ENCODE data around the gene PUSL1. TPM values are rescaled to one million over a fixed set of nuclear protein-coding genes. Genes with fewer than 3 reads are reported as not detected.
A peak's percentile ranks its signal among the peaks of the same experiment; 100 is the strongest.

Gene PUSL1, protein sequence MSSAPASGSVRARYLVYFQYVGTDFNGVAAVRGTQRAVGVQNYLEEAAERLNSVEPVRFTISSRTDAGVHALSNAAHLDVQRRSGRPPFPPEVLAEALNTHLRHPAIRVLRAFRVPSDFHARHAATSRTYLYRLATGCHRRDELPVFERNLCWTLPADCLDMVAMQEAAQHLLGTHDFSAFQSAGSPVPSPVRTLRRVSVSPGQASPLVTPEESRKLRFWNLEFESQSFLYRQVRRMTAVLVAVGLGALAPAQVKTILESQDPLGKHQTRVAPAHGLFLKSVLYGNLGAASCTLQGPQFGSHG
- total RNA-seq, result 10 to 100 TPM; 10.6 to 14.9 TPM
- 14.5 to 15.1 reads per million in 2 donors for total RNA-seq

DNA sequence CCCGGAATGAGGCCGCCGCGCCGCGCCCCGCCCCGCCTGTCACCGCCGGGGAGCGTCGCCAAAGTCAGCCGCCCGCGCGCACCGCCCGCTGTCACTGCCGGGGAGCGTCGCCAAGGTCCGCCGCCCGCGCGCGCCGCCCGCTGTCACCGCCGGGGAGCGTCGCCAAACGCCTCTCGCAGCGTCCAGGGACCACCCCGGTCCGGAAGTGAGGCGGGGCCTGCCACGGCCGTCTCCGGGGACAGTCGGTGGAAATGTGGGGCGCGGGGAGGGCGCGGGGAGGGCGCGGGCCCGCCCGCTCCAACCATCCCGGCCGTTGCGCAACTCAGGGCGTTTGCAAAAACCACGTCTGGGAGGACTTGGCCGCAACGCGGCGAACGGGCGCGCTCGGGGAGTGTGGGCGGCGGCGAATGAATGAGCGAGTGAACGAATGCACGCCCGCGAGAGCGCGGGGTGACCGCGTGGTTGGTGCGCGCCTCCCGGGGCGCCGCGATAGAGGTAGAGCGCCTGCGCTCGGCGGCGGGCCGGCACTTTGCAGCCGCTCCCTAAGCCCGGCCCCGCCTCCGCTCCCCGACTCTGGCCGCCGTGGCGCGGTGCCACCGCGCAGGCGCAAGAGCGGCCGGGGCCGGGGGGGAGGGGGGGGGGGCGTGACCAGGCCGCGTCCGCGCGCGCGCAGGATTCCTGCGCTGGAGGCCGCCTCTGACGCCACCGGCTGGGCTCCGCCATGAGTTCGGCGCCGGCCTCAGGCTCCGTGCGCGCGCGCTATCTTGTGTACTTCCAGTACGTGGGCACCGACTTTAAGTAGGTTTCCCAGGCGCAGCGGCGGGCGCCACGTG lies at the start of gene PUSL1, which contains the start of gene ACAP3:
PUSL1 (plus strand) TSS at position 675 of the 833 bp plus-strand sequence; CDS start at position 722, 47 bp downstream.
ACAP3 (minus strand) TSS at position 8 of the 833 bp plus-strand sequence. CDS start 115 bp downstream, outside the sequence.
- no peaks in the 10 kb centered on the region for H3K9me3 ChIP-seq (ENCODE audit: control insufficient read depth, low read length, poor library complexity, severe bottlenecking)
- peak; percentile 84 to 90 (median 89) for DNase-seq
- peak within 1 kb of the TSS; percentile 90 for H3K4me3 Mint-ChIP-seq
- peaks cover 17% of the 10 kb centered on the region for H3K4me1 Mint-ChIP-seq
- no peaks in the 10 kb centered on the region for H3K36me3 Mint-ChIP-seq (ENCODE audit: low read depth)
- ATAC-seq, result peak; percentile 82
- H3K27me3 Mint-ChIP-seq, result no peaks in the 10 kb centered on the region
- H3K27ac Mint-ChIP-seq, result peak within 1 kb of the TSS; percentile 16

DNA sequence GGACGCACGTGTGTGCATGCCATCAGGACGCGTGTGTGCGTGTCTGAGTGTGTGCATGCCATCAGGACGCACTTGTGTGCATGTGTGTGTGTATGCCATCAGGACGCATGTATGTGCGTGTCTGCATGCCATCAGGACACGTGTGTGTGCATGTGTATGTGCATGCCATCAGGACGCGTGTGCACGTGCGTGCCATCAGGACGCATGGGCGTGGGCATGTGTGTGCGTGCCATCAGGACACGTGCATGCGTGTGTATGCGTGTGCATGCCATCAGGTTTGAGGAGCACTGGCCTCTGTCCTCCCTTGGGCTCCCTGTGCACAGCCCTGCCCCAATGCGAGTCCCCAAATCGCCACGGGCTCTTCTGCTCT lies 49.3 kb upstream of the PUSL1 start:
- DNase-seq (no peak), ATAC-seq (no peak)
- peaks cover 22% of the 10 kb centered on the region for H3K4me1 Mint-ChIP-seq
- H3K9me3 ChIP-seq (ENCODE audit: control insufficient read depth, low read length, poor library complexity, severe bottlenecking), result no peaks in the 10 kb centered on the region
- no peak overlapping the region for H3K27ac Mint-ChIP-seq
- H3K36me3 Mint-ChIP-seq (ENCODE audit: low read depth), result no peaks in the 10 kb centered on the region
- no peaks in the 10 kb centered on the region for H3K27me3 Mint-ChIP-seq
- H3K4me3 Mint-ChIP-seq, result no peak overlapping the region

- no peaks in the 10 kb centered on the region for H3K36me3 Mint-ChIP-seq (ENCODE audit: low read depth)
- no peak overlapping the region for H3K4me3 Mint-ChIP-seq
- H3K4me1 Mint-ChIP-seq, result peaks cover 22% of the 10 kb centered on the region
- DNase-seq (no peak), ATAC-seq (no peak)
- no peaks in the 10 kb centered on the region for H3K9me3 ChIP-seq (ENCODE audit: control insufficient read depth, low read length, poor library complexity, severe bottlenecking)
- peak overlapping the region; percentile 86 for H3K27ac Mint-ChIP-seq
- no peaks in the 10 kb centered on the region for H3K27me3 Mint-ChIP-seq
These were observed 48.9 kb upstream of the PUSL1 start for GRCh38 chr1:1259540-1259939.

DNA sequence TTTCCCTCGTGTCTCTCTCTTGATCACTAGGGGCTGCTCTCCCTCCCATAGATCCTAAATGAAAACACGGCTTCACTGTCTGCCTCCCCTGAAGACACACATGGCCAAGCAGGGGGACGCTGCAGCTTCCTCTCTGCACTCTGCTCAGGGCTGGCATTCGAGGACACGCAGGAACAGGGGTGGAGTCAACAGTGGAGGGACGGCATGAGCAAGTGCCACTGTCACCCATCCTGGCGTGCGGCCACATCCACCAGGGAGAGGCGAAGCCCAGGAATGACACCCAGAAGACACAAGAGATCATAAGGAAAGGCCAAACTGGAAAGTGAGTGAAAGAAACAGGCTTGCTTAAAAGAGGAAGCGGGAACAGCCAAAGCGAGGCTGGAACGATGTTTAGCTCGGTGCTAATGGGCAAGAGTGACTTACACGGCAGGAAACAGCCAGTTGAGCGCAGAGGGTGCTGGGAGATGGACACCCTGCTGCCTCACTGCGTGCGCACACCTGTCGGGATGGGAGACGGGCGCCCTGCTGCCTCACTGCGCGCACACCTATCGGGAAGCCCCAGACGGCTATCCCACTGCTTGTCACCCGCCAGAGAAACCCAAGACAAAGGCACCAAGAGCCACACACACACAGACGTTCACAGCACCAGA lies 48.3 kb upstream of the PUSL1 start:
- Mint-ChIP-seq H3K4me3 (no peak overlapping the region), H3K36me3 (ENCODE audit: low read depth) (no peaks in the 10 kb centered on the region), H3K27me3 (no peaks in the 10 kb centered on the region), H3K27ac (peak overlapping the region; percentile 86), H3K4me1 (peaks cover 22% of the 10 kb centered on the region)
- DNase-seq, result no peak
- no peak for ATAC-seq
- no peaks in the 10 kb centered on the region for H3K9me3 ChIP-seq (ENCODE audit: control insufficient read depth, low read length, poor library complexity, severe bottlenecking)

GRCh38 chr1:1260843-1261560 lies 47.4 kb upstream of the PUSL1 start:
- ATAC-seq, result peak; percentile 68
- Mint-ChIP-seq H3K4me1 (peaks cover 22% of the 10 kb centered on the region), H3K4me3 (peak overlapping the region; percentile 80), H3K27ac (peak overlapping the region; percentile 86), H3K27me3 (no peaks in the 10 kb centered on the region), H3K36me3 (ENCODE audit: low read depth) (no peaks in the 10 kb centered on the region)
- DNase-seq, result no peak
- no peaks in the 10 kb centered on the region for H3K9me3 ChIP-seq (ENCODE audit: control insufficient read depth, low read length, poor library complexity, severe bottlenecking)

DNA sequence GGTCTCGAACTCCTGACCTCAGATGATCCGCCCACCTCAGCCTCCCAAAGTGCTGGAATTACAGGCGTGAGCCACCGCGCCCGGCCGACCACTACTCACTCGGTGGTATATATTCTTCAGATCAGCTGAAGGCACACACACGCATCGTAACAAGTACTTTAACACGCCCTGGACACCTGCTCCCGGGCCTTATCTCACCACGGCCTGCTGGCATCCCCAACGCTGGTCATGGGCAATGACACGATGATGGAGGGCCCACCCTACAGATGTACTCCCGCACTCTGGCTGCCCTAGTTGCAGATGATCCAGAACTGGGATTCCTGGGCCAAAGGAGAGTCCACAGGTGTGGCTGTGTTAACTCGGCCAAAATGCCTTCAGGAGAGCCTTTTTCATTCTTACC lies 46.3 kb upstream of the PUSL1 start:
- H3K27ac Mint-ChIP-seq, result no peak overlapping the region
- H3K4me1 Mint-ChIP-seq, result peaks cover 22% of the 10 kb centered on the region
- no peaks in the 10 kb centered on the region for H3K9me3 ChIP-seq (ENCODE audit: control insufficient read depth, low read length, poor library complexity, severe bottlenecking)
- no peak for ATAC-seq
- no peak overlapping the region for H3K4me3 Mint-ChIP-seq
- no peaks in the 10 kb centered on the region for H3K36me3 Mint-ChIP-seq (ENCODE audit: low read depth)
- H3K27me3 Mint-ChIP-seq, result no peaks in the 10 kb centered on the region
- DNase-seq, result no peak

DNA sequence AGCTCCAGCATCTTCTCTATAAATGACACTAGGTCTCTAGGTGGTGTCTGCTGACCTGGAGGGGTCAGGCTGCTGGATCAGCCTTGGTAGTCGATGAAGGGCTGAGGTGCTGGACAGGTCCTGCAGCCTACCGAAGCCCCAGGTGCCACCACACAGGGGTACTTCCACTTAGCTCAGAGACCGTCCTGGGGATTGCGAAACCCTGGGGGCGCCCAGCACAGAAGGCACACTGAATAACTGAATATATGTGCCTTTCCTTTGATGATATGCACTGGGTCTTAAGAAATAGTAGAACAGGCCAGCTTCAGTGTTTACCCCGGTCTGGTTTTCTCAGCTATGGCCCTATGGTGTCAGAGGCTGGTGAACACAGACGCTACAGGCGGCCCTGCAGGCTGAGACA lies 45.6 kb upstream of the PUSL1 start:
- H3K9me3 ChIP-seq (ENCODE audit: control insufficient read depth, low read length, poor library complexity, severe bottlenecking), result no peaks in the 10 kb centered on the region
- DNase-seq (no peak), ATAC-seq (no peak)
- H3K4me1 Mint-ChIP-seq, result peaks cover 22% of the 10 kb centered on the region
- H3K27ac Mint-ChIP-seq, result no peak overlapping the region
- H3K36me3 Mint-ChIP-seq (ENCODE audit: low read depth), result no peaks in the 10 kb centered on the region
- no peaks in the 10 kb centered on the region for H3K27me3 Mint-ChIP-seq
- no peak overlapping the region for H3K4me3 Mint-ChIP-seq

DNA sequence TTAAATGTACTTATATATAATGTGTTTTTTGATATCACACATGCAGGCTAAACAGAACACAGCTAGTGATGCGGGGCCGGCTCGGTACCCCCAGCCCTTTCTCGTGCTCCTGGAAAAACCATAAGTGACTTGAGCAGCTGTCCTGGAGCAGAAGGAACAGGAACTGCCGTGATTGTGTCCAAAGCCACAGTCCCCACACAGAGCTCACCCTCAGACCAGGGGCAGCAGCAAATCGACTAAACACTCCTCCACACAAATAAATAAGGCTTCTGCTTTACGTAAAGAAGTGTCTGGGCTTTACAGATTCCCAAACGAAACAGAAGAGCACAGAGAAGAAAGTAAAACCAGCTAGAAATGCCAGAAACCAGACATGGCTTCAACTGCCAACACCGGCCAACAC lies 44.4 kb upstream of the PUSL1 start:
- no peak for ATAC-seq
- no peaks in the 10 kb centered on the region for H3K9me3 ChIP-seq (ENCODE audit: control insufficient read depth, low read length, poor library complexity, severe bottlenecking)
- Mint-ChIP-seq H3K27me3 (no peaks in the 10 kb centered on the region), H3K4me3 (no peak overlapping the region), H3K4me1 (peaks cover 21% of the 10 kb centered on the region), H3K36me3 (ENCODE audit: low read depth) (no peaks in the 10 kb centered on the region), H3K27ac (peak overlapping the region; percentile 19)
- DNase-seq, result no peak

GRCh38 chr1:1264868-1265272 lies 43.5 kb upstream of the PUSL1 start:
- Mint-ChIP-seq H3K36me3 (ENCODE audit: low read depth) (no peaks in the 10 kb centered on the region), H3K27ac (peak overlapping the region; percentile 19), H3K4me3 (no peak overlapping the region), H3K4me1 (peaks cover 19% of the 10 kb centered on the region), H3K27me3 (no peaks in the 10 kb centered on the region)
- DNase-seq (no peak), ATAC-seq (peak; percentile 51)
- no peaks in the 10 kb centered on the region for H3K9me3 ChIP-seq (ENCODE audit: control insufficient read depth, low read length, poor library complexity, severe bottlenecking)

- H3K9me3 ChIP-seq (ENCODE audit: control insufficient read depth, low read length, poor library complexity, severe bottlenecking), result no peaks in the 10 kb centered on the region
- peaks cover 2% of the 10 kb centered on the region for H3K36me3 Mint-ChIP-seq (ENCODE audit: low read depth)
- H3K4me3 Mint-ChIP-seq, result no peak overlapping the region
- ATAC-seq (no peak), DNase-seq (no peak)
- H3K4me1 Mint-ChIP-seq, result peaks cover 29% of the 10 kb centered on the region
- no peaks in the 10 kb centered on the region for H3K27me3 Mint-ChIP-seq
- H3K27ac Mint-ChIP-seq, result no peak overlapping the region
These were observed 40.7 kb upstream of the PUSL1 start for GRCh38 chr1:1267488-1268283.

DNA sequence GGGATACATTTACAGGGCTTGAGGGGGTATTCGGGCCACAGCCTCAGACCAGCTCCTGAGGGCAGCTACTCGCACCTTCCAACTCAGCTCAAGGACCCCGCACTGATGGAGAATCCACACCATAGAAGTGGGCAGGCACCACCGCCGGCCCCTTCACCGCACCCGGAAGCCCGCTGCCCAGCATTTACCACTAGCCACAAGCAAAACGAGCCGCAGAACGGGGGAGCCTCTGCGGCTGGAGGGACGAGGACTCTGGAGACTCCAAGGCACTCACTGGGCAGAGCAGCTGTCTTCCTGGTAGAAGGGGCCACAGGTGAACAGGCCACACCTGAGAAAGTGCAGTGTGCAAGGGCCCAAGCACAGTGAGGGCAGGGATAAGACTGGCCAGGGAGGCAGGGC lies 40.1 kb upstream of the PUSL1 start:
- Mint-ChIP-seq H3K36me3 (ENCODE audit: low read depth) (peaks cover 2% of the 10 kb centered on the region), H3K4me3 (no peak overlapping the region), H3K27me3 (no peaks in the 10 kb centered on the region), H3K4me1 (peaks cover 33% of the 10 kb centered on the region), H3K27ac (no peak overlapping the region)
- H3K9me3 ChIP-seq (ENCODE audit: control insufficient read depth, low read length, poor library complexity, severe bottlenecking), result no peaks in the 10 kb centered on the region
- ATAC-seq (no peak), DNase-seq (no peak)

DNA sequence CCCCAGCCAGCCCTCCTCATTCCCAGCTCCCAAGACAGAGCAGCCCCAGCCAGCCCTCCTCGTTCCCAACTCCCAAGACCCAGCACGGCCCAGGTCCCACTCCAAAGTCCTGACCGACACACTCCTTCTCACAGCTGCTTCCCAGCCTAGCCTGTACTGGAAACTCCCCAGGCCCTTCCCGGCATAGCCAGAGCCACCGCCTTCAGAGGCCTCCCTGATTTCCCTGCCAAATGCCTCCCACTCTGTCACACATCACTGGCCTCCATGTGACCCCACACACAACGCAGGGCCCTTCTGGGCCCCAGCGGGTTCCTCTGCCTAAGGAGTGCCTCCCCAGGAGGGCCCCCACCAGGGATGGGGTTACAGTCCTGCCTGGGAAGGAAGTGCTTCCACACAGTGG lies 37.6 kb upstream of the PUSL1 start:
- DNase-seq (no peak), ATAC-seq (no peak)
- Mint-ChIP-seq H3K27me3 (no peaks in the 10 kb centered on the region), H3K36me3 (ENCODE audit: low read depth) (peaks cover 2% of the 10 kb centered on the region), H3K4me1 (peaks cover 38% of the 10 kb centered on the region), H3K27ac (peak overlapping the region; percentile 88), H3K4me3 (peak overlapping the region; percentile 66)
- no peaks in the 10 kb centered on the region for H3K9me3 ChIP-seq (ENCODE audit: control insufficient read depth, low read length, poor library complexity, severe bottlenecking)

All from T-helper 17 cell (primary cell).